ES-I3 (cell line): ENCODE data around the gene NDUFB10.

Source experiments
- H3K36me3 ChIP-seq: 2 replicates; pipeline ENCODE4 v1.6.1; 2013; ENCODE audit warnings: mild to moderate bottlenecking, low read length, control low read depth, moderate library complexity; ENCODE audit not compliant: insufficient read depth
- H3K4me1 ChIP-seq: 2 replicates; pipeline ENCODE4 v1.6.1; 2013; ENCODE audit warnings: mild to moderate bottlenecking, control low read depth, low read length; ENCODE audit not compliant: insufficient read depth
- H3K9ac ChIP-seq: 2 replicates; pipeline ENCODE4 v1.6.1; 2013; ENCODE audit warnings: low read depth, mild to moderate bottlenecking, low read length, moderate library complexity
- H3K9me3 ChIP-seq: 2 replicates; pipeline ENCODE4 v1.6.1; 2013; ENCODE audit warnings: mild to moderate bottlenecking, low read length, moderate library complexity; ENCODE audit not compliant: control insufficient read depth, insufficient read depth

Gene NDUFB10

GRCh38 chr16:1959269-1960039, at the start of gene NDUFB10:
Gene NDUFB10 (plus strand): TSS chr16:1959538. CDS start chr16:1959625, 87 bp downstream.
- Histone ChIP-seq H3K9ac (peak within 1 kb of the TSS; percentile 91), H3K9me3 (no peaks in the 10 kb centered on the region), H3K4me1 (peaks cover 5% of the 10 kb centered on the region; the same call in 1 of the 2 replicates), H3K36me3 (peaks cover 22% of the 10 kb centered on the region)

DNA sequence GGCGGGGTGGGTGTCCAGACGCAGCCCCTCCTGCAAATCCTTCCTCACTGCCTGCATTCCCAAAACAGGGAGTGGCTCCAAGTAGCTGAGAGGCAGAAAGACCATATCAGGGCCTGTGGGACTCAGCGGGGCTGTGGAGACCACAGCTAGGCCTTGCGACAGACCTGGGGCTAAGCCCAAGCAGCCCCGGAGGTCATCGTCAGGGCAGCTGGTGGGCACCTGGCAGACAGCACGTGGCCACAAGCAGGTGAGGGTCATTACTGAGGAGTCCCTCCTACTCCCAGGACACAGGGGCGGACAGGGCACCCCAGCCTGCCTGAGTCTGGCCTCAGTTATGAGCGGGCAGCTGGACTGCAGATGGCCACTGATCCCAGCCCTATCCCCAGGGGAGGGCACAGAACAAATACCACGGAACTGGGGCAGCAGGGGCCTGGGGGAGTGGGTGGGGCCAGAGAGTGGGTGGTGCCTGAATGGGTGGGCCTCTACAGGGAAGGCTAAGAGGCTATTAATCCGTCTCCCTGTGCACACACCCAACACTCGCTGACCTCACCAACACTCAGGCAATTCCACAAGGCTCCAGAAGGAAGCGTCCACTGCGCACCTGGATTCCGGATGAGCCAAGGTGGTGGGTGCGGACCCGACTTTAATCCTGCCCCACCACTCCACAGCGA, 49.6 kb upstream of the NDUFB10 start:
- Histone ChIP-seq H3K9me3 (no peaks in the 10 kb centered on the region), H3K4me1 (peaks cover 24% of the 10 kb centered on the region; the same call in 1 of the 2 replicates), H3K9ac (no peak overlapping the region), H3K36me3 (no peaks in the 10 kb centered on the region)

DNA sequence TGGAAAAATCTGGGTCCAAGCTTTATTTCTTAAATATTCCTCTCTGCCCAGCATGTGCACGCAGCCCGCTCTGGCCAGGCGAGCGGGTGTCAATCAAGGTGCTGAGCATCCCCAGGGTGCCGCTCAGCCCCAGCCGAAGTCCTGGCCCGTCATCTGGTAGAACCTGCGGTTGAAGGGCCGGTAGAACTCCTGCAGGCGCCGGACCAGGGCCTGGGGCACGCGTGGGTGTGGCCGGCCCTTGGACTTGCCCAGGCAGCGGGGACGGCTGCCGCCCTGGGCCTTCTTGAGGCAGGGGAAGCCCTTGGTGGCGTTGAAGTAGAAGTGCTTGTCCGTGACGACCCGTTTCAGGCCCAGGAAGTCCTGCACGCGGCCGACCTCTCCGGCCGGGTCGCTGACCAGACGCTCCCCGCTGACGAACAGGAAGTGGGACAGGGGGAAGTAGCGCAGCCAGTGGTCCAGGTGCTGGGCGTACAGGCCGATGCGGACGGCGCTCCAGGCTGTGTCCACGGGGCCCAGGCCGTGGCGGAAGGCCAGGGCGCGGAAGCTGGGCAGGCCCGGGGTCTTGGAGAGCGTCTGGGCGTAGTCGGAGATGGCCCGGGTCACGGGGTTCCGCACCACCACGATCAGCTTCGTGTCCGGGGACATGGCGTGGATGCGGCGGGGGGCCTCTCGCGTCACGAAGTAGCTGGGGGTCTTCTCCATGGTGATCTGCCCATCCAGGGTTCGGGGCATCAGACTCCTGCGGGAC, 47.7 kb upstream of the NDUFB10 start:
- no peaks in the 10 kb centered on the region for H3K9me3 ChIP-seq
- H3K9ac ChIP-seq: no peak overlapping the region
- peaks cover 23% of the 10 kb centered on the region; the same call in 1 of the 2 replicates for H3K4me1 ChIP-seq
- H3K36me3 ChIP-seq: no peaks in the 10 kb centered on the region

GRCh38 chr16:1912215-1912543, 47.2 kb upstream of the NDUFB10 start:
- Histone ChIP-seq H3K9ac (no peak overlapping the region), H3K4me1 (peaks cover 21% of the 10 kb centered on the region; the same call in 1 of the 2 replicates), H3K36me3 (no peaks in the 10 kb centered on the region), H3K9me3 (no peaks in the 10 kb centered on the region)

GRCh38 chr16:1913327-1914083, 45.8 kb upstream of the NDUFB10 start:
- H3K36me3 ChIP-seq: no peaks in the 10 kb centered on the region
- H3K9ac ChIP-seq: no peak overlapping the region
- H3K4me1 ChIP-seq: peaks cover 13% of the 10 kb centered on the region; the same call in 1 of the 2 replicates
- H3K9me3 ChIP-seq: no peaks in the 10 kb centered on the region

- no peak overlapping the region for H3K9ac ChIP-seq
- no peaks in the 10 kb centered on the region for H3K9me3 ChIP-seq
- no peaks in the 10 kb centered on the region for H3K36me3 ChIP-seq
- H3K4me1 ChIP-seq: peaks cover 10% of the 10 kb centered on the region; the same call in 1 of the 2 replicates
Measured at GRCh38 chr16:1914084-1914608, 45.2 kb upstream of the NDUFB10 start.

- H3K36me3 ChIP-seq: no peaks in the 10 kb centered on the region
- H3K4me1 ChIP-seq: peaks cover 10% of the 10 kb centered on the region; the same call in 1 of the 2 replicates
- no peak overlapping the region for H3K9ac ChIP-seq
- H3K9me3 ChIP-seq: no peaks in the 10 kb centered on the region
Measured at GRCh38 chr16:1914988-1915387, 44.4 kb upstream of the NDUFB10 start.

DNA sequence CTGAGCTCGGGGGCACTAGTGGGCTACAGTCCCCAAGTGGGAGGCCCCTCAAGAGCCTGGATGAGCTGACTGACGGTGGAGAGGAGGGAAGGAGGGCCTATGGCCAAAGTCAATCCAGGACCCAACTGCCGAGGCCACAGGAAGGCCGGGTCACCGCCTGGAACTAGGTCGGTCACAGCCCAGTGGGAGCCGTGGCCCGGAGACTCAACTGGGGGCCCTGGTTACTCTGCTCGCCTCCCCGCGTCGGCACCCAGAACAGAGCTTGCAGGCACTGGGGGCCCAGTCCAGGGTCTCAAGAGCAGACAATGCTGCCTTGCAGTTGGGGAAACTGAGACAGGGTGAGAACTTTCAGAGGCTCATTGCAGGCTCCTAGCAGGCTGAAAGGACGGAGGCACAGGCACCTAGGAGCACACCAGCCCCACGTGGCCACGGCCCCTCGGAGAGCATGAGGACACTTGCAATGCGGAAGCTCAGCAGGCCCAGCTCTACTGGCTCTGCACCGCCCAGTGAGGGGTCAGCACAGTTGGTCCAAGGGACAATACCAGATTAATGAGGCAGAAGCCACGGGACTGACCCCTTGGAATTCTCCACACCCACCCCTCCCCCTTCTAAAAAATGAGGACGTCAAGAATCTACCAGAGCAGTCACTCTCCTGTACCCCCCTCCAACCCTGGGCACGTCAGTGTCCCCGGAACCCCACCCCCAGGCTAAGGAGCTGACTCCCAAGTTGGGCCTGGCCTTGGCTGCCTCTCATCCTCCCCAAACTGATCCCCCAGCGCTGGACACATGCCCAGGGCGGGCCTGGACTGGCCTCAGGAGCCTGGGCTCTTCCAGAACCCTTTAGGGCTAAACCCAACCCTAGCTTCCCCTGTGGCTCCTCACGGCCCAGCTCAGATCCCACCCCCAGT, 43.4 kb upstream of the NDUFB10 start:
- Histone ChIP-seq H3K4me1 (peaks cover 10% of the 10 kb centered on the region; the same call in 1 of the 2 replicates), H3K36me3 (no peaks in the 10 kb centered on the region), H3K9ac (no peak overlapping the region), H3K9me3 (no peaks in the 10 kb centered on the region)

DNA sequence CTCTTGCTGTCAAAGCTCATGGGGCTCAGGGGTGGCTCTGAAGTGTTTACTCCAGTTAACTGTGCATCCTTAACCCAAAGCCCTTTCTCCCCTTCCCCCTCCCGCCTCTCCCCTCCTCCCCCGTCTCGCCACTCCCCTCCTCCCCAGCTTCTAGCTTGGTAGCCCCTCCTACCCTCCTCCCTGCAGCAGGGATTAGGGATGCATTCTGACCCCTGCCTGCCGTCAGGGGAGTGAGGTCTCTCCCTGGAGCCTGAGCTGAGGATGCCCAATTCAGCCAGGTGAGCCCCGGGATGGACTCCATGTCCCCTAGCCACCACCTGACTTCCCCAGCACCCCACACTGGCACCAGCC, 42.7 kb upstream of the NDUFB10 start:
- H3K9ac ChIP-seq: no peak overlapping the region
- peaks cover 10% of the 10 kb centered on the region; the same call in 1 of the 2 replicates for H3K4me1 ChIP-seq
- H3K9me3 ChIP-seq: no peaks in the 10 kb centered on the region
- H3K36me3 ChIP-seq: no peaks in the 10 kb centered on the region

- Histone ChIP-seq H3K4me1 (peaks cover 10% of the 10 kb centered on the region; the same call in 1 of the 2 replicates), H3K9me3 (no peaks in the 10 kb centered on the region), H3K9ac (peak overlapping the region; percentile 29; the same call in 1 of the 2 replicates), H3K36me3 (no peaks in the 10 kb centered on the region)
Measured at GRCh38 chr16:1917056-1917664, 42.2 kb upstream of the NDUFB10 start.

DNA sequence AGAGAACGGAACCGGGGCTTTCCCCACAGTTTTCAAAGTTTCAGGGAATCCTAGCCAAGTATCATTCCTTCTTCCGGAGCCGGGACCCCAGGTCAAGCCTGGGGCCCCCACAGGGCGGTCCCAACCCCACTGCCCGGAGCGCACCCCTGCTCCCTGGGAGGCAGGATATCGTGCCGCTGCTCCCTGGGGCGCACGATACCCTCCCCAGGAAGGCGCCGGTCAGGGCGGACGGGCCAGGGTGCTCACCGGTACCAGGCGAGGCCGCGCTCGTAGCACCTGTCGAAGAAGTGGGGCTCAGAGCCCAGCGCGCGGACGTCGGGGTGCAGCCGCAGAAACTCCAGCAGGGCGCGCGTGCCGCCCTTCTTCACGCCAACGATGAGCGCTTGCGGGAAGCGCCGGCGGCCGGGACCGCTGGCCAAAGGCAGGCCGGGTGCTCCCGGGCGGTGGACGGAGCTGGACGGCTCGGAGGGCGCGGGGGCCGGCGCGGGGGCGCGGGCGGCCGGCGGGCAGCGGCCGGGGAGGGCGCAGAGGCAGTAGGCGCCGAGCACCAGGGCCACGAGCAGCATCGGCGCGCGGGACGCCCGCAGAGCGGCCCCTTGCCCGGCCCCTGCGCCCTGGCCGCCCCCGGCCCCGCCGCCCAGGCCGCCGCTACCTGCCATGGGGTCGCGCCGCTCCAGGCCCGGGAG, 41.5 kb upstream of the NDUFB10 start:
- Histone ChIP-seq H3K9me3 (no peaks in the 10 kb centered on the region), H3K4me1 (peaks cover 10% of the 10 kb centered on the region; the same call in 1 of the 2 replicates), H3K9ac (peak overlapping the region; percentile 29; the same call in 1 of the 2 replicates), H3K36me3 (no peaks in the 10 kb centered on the region)
